Bronchus fibroblast of lung (primary cell): ENCODE data around the gene IRAK3. TPM values are rescaled to one million over a fixed set of nuclear protein-coding genes. Genes with fewer than 3 reads are reported as not detected.

Experiments
- total RNA-seq: library from RNA; depleted of rRNA; stranded (reverse); fragments of >200 nt; gene quantifications from 2 replicates; pipeline ENCODE4 v1.2.3, GENCODE V29; 2015

Gene IRAK3, protein sequence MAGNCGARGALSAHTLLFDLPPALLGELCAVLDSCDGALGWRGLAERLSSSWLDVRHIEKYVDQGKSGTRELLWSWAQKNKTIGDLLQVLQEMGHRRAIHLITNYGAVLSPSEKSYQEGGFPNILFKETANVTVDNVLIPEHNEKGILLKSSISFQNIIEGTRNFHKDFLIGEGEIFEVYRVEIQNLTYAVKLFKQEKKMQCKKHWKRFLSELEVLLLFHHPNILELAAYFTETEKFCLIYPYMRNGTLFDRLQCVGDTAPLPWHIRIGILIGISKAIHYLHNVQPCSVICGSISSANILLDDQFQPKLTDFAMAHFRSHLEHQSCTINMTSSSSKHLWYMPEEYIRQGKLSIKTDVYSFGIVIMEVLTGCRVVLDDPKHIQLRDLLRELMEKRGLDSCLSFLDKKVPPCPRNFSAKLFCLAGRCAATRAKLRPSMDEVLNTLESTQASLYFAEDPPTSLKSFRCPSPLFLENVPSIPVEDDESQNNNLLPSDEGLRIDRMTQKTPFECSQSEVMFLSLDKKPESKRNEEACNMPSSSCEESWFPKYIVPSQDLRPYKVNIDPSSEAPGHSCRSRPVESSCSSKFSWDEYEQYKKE
- total RNA-seq, result 4.9 and 9.4 TPM in 2 replicates

DNA sequence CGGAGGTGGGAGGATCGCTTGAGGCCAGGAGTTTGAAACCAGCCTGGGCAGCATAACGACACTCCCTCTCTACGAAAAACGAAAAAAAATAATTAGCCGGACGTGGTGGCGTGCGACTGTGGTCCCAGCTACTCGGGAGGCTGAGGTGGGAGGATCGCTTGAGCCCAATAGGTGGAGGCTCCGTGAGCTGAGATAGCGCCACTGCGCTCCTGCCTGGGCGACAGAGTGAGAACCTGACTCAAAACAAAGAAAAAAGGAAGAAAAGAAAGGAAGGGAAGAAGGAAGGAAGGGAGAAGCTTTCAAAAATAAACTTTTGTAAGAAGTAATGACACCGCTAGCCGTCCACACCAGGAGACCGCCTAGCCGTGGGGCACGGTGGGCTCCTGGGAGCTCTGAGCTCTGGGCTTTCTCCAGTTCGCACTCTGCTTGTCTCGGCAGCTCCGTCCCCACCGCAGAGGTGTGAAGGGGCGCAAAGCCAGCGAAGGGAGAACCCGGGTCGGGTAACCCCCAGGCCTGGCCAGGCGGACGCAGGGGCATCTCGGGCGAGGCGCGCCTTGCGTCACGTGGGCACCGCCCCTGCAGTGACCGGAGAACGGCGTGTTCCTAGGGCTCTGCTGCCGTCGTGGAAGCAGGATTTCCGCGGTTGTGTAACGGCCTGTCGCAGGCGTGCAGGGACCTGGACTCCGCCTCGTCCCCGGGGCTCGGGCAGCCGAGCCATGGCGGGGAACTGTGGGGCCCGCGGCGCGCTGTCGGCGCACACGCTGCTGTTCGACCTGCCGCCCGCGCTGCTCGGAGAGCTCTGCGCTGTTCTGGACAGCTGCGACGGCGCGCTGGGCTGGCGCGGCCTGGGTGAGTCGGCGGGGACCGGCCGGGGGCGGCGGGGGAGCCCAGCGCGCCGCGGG is at the start of gene IRAK3:
Gene IRAK3 (plus strand): TSS at position 631 of the 902 bp plus-strand sequence. CDS start 86 bp downstream, at position 717.

DNA sequence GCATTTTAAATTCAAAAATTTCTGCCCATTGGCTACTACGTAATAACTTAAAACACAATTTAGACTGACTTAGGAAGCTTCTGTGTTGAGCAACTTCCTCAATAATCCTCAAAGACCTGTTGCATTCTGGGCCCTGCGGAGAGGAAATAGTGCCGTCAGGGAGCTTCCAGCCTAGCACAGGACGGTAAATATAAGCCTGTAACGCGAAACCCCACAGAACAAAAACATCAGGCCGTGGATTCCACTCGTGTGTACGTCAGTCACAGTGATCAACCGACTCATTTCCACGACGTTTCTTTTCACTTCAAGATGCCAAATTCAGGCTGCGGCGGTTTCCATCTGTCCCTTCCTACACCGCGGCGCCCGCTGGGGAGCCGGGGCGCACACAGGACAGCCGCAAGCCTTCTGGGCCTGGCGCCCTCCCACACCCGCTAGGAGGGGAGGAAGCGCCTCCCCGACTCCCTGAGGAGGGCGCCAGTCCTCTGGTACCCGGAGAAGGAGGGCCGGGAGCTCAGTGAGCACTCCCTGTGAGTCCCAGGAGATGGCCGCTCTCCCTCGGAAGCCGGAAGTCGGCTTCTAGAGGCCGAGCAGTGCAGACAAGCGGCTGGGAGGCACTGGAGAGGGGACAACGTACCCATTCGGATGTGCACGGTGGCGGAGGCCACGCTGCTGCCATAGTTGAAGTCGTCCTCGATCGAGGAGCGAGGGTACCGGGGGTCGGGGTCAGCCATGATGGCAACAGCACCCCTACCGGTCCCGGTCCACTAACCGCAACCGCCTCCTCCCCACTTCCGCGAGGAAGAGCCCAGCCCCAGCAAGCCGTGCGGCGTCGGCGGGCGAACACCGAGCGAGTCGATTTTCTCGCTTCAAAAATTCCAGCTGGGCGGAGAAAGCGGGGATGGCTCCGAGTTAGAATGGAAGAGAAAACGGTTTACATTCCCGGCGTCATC is 19.5 kb upstream of the IRAK3 start, which contains the start of gene TMBIM4:
Gene TMBIM4 (minus strand): TSS at position 776 of the 950 bp plus-strand sequence. CDS start 45 bp downstream, at position 731.

DNA sequence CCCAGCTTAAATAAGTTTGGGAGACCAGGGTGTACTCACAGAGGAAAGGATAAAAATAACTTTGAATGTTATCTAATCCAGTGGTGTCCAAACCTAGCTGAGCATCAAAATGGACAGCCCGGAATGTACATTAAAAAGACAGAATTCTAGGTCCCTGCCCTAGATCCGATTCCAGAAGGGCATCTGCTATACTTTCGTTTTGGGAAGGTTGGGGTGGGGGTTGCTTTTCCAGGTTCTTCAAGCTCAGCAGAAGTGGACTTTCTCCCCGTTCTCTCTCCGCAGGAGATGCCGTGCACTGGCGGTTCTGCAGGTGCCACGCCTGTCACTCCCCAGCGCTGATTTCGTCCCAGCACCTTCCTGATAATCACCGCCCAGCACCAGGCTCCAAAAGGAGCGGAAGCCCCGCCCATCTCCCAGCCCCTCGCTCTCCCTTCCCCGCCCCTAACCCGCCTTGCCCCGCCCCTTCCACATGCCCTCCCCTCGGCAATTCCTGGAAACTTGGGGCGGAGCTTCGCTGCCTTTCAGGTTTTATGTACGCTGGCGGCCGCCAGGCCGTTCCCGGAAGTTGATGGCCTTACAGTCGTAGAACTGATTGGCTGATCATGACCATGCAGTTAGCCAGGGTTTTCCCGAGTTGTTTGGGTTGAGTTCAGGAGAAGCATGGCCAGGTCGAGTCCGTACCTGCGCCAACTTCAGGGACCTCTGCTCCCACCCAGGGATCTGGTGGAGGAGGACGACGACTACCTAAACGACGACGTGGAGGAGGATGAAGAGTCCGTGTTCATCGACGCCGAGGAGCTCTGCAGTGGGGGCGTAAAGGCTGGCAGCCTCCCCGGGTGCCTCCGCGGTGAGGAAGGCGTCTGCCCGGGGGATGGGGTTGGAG is 113.2 kb downstream of the IRAK3 start, which contains the start of gene HELB:
Gene HELB (plus strand): TSS at position 550 of the 883 bp plus-strand sequence. CDS start 111 bp downstream, at position 661.

Other genes starting within 250 kb of the IRAK3 start
- 5.9 and 9.2 TPM in 2 replicates for gene LLPH, start 58.5 kb upstream of the IRAK3 start, total RNA-seq
- gene TMBIM4, start 19.2 kb upstream of the IRAK3 start, total RNA-seq, result 95.1 and 105 TPM in 2 replicates
- 1.2 and 2.9 TPM in 2 replicates for gene HELB, start 113.3 kb downstream of the IRAK3 start, total RNA-seq